Endodermal cell (in vitro differentiated cells): Measurements from ENCODE around the gene MOSPD2. TPM values are rescaled to one million over a fixed set of nuclear protein-coding genes. Genes with fewer than 3 reads are reported as not detected.
A peak's percentile ranks its signal among the peaks of the same experiment; 100 is the strongest.

ENCODE experiments used
- DNase-seq: peaks from one replicate; pipeline ENCODE4 v3.0.0-alpha.2; 2017
- H3K27ac ChIP-seq: 2 replicates; pipeline ENCODE4 v1.5.1; 2013; ENCODE audit warnings: mild to moderate bottlenecking, low read depth, low read length, moderate library complexity
- H3K27me3 ChIP-seq: 2 replicates; pipeline ENCODE4 v1.6.1; 2013; ENCODE audit warnings: mild to moderate bottlenecking, low read length, moderate library complexity; ENCODE audit not compliant: insufficient read depth, control insufficient read depth, poor library complexity, severe bottlenecking
- H3K36me3 ChIP-seq: 2 replicates; pipeline ENCODE4 v1.7.0; 2013; ENCODE audit warnings: mild to moderate bottlenecking, low read length, moderate library complexity; ENCODE audit not compliant: control insufficient read depth, insufficient read depth
- H3K4me1 ChIP-seq: one replicate; pipeline ENCODE4 v1.7.0; 2013; ENCODE audit warnings: low read length; ENCODE audit not compliant: control insufficient read depth, insufficient read depth
- H3K4me3 ChIP-seq: 2 replicates; pipeline ENCODE4 v1.5.1; 2013; ENCODE audit warnings: mild to moderate bottlenecking, low read length, moderate library complexity
- H3K9ac ChIP-seq: 2 replicates; pipeline ENCODE4 v1.6.1; 2013; ENCODE audit warnings: mild to moderate bottlenecking, low read length, moderate library complexity; ENCODE audit not compliant: poor library complexity, severe bottlenecking; ENCODE audit errors: extremely low read depth
- H3K9me3 ChIP-seq: 2 replicates; pipeline ENCODE4 v1.6.1; 2013; ENCODE audit warnings: mild to moderate bottlenecking, low read length, moderate library complexity; ENCODE audit not compliant: control insufficient read depth
- H3K27ac Mint-ChIP-seq: 2 replicates; pipeline ENCODE4 v1.8.0; 2020; ENCODE audit warnings: mixed read lengths
- H3K27me3 Mint-ChIP-seq: 2 replicates; pipeline ENCODE4 v1.8.0; 2021; ENCODE audit warnings: mild to moderate bottlenecking, mixed read lengths; ENCODE audit not compliant: insufficient read depth
- H3K36me3 Mint-ChIP-seq: 2 replicates; pipeline ENCODE4 v1.8.0; 2020; ENCODE audit warnings: low read depth, mixed read lengths
- H3K4me1 Mint-ChIP-seq: 2 replicates; pipeline ENCODE4 v1.8.0; 2020; ENCODE audit warnings: mixed read lengths
- H3K4me3 Mint-ChIP-seq: 2 replicates; pipeline ENCODE4 v1.8.0; 2020; ENCODE audit warnings: mild to moderate bottlenecking, moderate library complexity, mixed read lengths
- H3K9me3 Mint-ChIP-seq: 2 replicates; pipeline ENCODE4 v1.8.0; 2020; ENCODE audit warnings: mild to moderate bottlenecking, mixed read lengths
- WGBS, 2 experiments: methylation state at CpG; one replicate each; pipeline versions ENCODE4 v1.1.5 to v1.1.7; 2013; ENCODE audit warnings: missing lambda C conversion rate in 2 of 2, mixed read lengths in 1 of 2; ENCODE audit not compliant: insufficient coverage in 1 of 2, insufficient read length in 1 of 2; 5-methylcytosine and 5-hydroxymethylcytosine counted together
- total RNA-seq, 2 donors: library from RNA; stranded (reverse); fragmentation: NEBNext Ultra II Directional in 1 of 2; extraction: Animal tissue kit (Norgen Biotek cat#: 25700) in 1 of 2; gene quantifications; 2 replicates in 1 of 2; 3 replicates in 1 of 2; pipeline ENCODE4 v1.2.1, GENCODE V29; 2021
- TF ChIP-seq, protein P1 (sequence below): fragments of 200-600 bp; sonication (generic); conservative IDR thresholded peaks from 2 replicates; pipeline ENCODE4 v1.5.0; 2021; ENCODE audit warnings: antibody characterized with exemption, mild to moderate bottlenecking

The MOSPD2 gene
- total RNA-seq, 2 donors from 2014 or later, result 10.8 to 17.6 TPM

DNA sequence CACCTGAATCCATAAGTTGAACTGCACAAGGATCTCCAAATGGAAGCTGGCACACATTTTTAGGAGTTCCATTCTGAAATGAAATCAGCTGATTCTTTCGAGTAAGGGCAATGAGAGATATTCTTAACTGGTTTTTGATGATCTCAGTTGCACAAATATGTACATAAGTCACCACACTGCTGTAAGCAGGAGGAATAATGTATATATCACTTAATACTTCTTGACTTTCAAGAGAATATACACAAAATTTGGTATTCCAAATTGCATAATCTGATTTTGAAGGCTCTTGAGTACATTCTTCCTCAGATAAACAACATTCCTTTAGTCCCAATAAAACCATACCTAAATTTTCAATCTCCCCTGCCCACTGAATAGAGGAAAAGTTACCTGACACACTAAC lies 8.6 kb upstream of the MOSPD2 start:
- Histone ChIP-seq H3K27me3 (no peaks in the 10 kb centered on the region), H3K27ac (no peak overlapping the region), H3K9ac (no peak overlapping the region), H3K4me1 (no peaks in the 10 kb centered on the region), H3K36me3 (peaks cover 30% of the 10 kb centered on the region), H3K4me3 (no peak overlapping the region), H3K9me3 (peaks cover 16% of the 10 kb centered on the region)
- WGBS, 2 experiments, result 100% methylated on average over 1 of the region's 1 CpG; no CpG with 5 or more reads in 1 of the 2 experiments
- Mint-ChIP-seq H3K9me3 (peaks cover 52% of the 10 kb centered on the region), H3K4me1 (no peaks in the 10 kb centered on the region), H3K27me3 (no peaks in the 10 kb centered on the region), H3K36me3 (peaks cover 27% of the 10 kb centered on the region), H3K4me3 (no peak overlapping the region), H3K27ac (no peak overlapping the region)
- TF ChIP-seq, protein P1, sequence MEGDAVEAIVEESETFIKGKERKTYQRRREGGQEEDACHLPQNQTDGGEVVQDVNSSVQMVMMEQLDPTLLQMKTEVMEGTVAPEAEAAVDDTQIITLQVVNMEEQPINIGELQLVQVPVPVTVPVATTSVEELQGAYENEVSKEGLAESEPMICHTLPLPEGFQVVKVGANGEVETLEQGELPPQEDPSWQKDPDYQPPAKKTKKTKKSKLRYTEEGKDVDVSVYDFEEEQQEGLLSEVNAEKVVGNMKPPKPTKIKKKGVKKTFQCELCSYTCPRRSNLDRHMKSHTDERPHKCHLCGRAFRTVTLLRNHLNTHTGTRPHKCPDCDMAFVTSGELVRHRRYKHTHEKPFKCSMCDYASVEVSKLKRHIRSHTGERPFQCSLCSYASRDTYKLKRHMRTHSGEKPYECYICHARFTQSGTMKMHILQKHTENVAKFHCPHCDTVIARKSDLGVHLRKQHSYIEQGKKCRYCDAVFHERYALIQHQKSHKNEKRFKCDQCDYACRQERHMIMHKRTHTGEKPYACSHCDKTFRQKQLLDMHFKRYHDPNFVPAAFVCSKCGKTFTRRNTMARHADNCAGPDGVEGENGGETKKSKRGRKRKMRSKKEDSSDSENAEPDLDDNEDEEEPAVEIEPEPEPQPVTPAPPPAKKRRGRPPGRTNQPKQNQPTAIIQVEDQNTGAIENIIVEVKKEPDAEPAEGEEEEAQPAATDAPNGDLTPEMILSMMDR, result no peak
- DNase-seq, result no peak

DNA sequence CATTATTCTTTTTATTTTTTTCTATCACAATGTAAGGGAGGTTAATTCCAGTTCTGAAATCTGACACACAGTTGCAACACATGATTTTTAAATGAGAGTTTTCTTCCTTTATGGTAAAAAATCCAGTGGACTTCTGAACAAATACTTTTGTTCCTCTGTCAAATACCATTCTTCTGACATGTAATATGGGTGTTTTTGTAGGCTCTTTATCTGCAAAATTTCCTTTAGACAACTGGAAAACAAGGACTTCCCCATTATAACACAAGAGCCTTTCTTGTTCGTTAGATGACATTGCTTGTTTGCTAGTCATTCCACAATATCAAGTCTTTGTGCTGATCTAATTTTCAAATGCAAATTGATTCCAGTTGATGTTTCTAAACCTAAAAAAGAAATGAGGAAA lies 8.0 kb upstream of the MOSPD2 start:
- peaks cover 30% of the 10 kb centered on the region for H3K36me3 ChIP-seq
- no peak overlapping the region for H3K27ac ChIP-seq
- no peak overlapping the region for H3K9ac ChIP-seq
- Mint-ChIP-seq H3K36me3 (peaks cover 27% of the 10 kb centered on the region), H3K4me1 (no peaks in the 10 kb centered on the region), H3K27me3 (no peaks in the 10 kb centered on the region), H3K4me3 (no peak overlapping the region), H3K9me3 (peaks cover 47% of the 10 kb centered on the region), H3K27ac (no peak overlapping the region)
- no peaks in the 10 kb centered on the region for H3K27me3 ChIP-seq
- TF ChIP-seq, protein P1, result no peak
- 89% methylated on average over 1 of the region's 1 CpG; no CpG with 5 or more reads in 1 of the 2 experiments for WGBS, 2 experiments
- no peak for DNase-seq
- H3K4me1 ChIP-seq, result no peaks in the 10 kb centered on the region
- no peak overlapping the region for H3K4me3 ChIP-seq
- H3K9me3 ChIP-seq, result peaks cover 16% of the 10 kb centered on the region

DNA sequence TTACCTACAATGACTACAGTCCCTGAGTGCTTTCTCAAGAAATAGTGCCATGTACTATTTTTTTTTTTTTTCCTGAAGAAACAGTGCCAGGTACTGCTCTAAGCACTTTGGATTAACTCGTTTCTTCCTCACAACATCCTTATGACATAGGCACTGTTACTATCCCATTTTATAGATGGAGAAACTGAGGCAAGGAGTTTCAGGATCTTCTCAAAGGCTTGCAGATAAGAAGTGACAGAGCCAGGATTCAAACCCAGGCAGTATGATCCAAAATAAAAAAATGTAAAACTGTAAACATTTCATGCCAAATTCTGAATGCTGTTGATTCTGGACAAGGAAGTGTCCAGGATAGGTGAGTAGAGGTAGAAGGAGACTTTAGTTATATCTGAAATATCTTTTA lies 1.5 kb upstream of the MOSPD2 start:
- peak overlapping the region; percentile 75 for H3K4me3 Mint-ChIP-seq
- 100% methylated on average over 1 of the region's 1 CpG; no CpG with 5 or more reads in 1 of the 2 experiments for WGBS, 2 experiments
- peak overlapping the region; percentile 79 for H3K4me3 ChIP-seq

More for the DNA sequence above, 1.5 kb upstream of the MOSPD2 start:
- H3K4me1 ChIP-seq, result no peaks in the 10 kb centered on the region
- TF ChIP-seq, protein P1, result no peak
- no peaks in the 10 kb centered on the region for H3K27me3 ChIP-seq
- peaks cover 21% of the 10 kb centered on the region for H3K36me3 ChIP-seq
- Mint-ChIP-seq H3K4me1 (no peaks in the 10 kb centered on the region), H3K27ac (no peak overlapping the region), H3K36me3 (peaks cover 22% of the 10 kb centered on the region), H3K27me3 (no peaks in the 10 kb centered on the region), H3K9me3 (peaks cover 42% of the 10 kb centered on the region)
- peaks cover 16% of the 10 kb centered on the region for H3K9me3 ChIP-seq
- no peak for DNase-seq
- no peak overlapping the region for H3K9ac ChIP-seq
- H3K27ac ChIP-seq, result no peak overlapping the region
